HCT116 (cell line): ENCODE measurements around the gene CPNE7.
"Not testable (repeated sequence)": the region's sequence is repeated elsewhere in the genome, so short reads cannot be mapped to it uniquely, and the experiment has no call there.

ENCODE experiments used
- CEBPB ChIP-seq: IDR thresholded peaks from 2 replicates; pipeline ENCODE4 v1.6.1; 2012; ENCODE audit warnings: low read depth
- EGR1 ChIP-seq: IDR thresholded peaks from 2 replicates; pipeline ENCODE4 v1.6.1; 2012; ENCODE audit warnings: low read depth
- EZH2 ChIP-seq: fragments of 200-600 bp; sonication (generic); IDR thresholded peaks from 2 replicates; pipeline ENCODE4 v1.6.1; 2017; ENCODE audit warnings: antibody characterized with exemption, mixed run types
- EZH2phosphoT487 ChIP-seq: fragments of 200-600 bp; IDR thresholded peaks from 2 replicates; pipeline ENCODE4 v1.6.1; 2018; ENCODE audit warnings: antibody characterized with exemption, borderline replicate concordance
- POLR2A ChIP-seq: IDR thresholded peaks from 2 replicates; pipeline ENCODE4 v1.7.0; 2011; ENCODE audit warnings: borderline replicate concordance; ENCODE audit not compliant: insufficient read depth, insufficient read length; ENCODE audit errors: extremely low read depth
- POLR2AphosphoS5 ChIP-seq: IDR thresholded peaks from 2 replicates; pipeline ENCODE4 v1.6.1; 2011; ENCODE audit warnings: mild to moderate bottlenecking, low read depth, low read length, moderate library complexity
- YY1 ChIP-seq: IDR thresholded peaks from 2 replicates; pipeline ENCODE4 v1.6.1; 2011; ENCODE audit warnings: low read length, low read depth, moderate library complexity, mild to moderate bottlenecking; ENCODE audit not compliant: insufficient replicate concordance; ENCODE audit errors: extremely low read depth
- TF ChIP-seq, protein P1 (sequence below), 3 experiments: fragments of 200-600 bp in 1 of 3; sonication (generic) in 1 of 3; IDR thresholded peaks in 2 of 3; conservative IDR thresholded peaks in 1 of 3; 2 replicates each; pipeline ENCODE4 v1.5.1; 2012 to 2017; ENCODE audit warnings: low read depth in 2 of 3, low read length in 2 of 3, antibody characterized with exemption in 1 of 3, borderline replicate concordance in 1 of 3, control low read depth in 1 of 3, mild to moderate bottlenecking in 1 of 3, mixed read lengths in 1 of 3, mixed run types in 1 of 3, moderate library complexity in 1 of 3; ENCODE audit not compliant: insufficient read depth in 1 of 3
- TF ChIP-seq, protein P2 (sequence below): IDR thresholded peaks from 2 replicates; pipeline ENCODE4 v1.6.1; 2012; ENCODE audit warnings: low read depth
- TF ChIP-seq, protein P3 (sequence below): IDR thresholded peaks from 2 replicates; pipeline ENCODE4 v1.6.1; 2011; ENCODE audit warnings: mild to moderate bottlenecking, low read length, moderate library complexity; ENCODE audit not compliant: insufficient replicate concordance; ENCODE audit errors: extremely low read depth

DNA sequence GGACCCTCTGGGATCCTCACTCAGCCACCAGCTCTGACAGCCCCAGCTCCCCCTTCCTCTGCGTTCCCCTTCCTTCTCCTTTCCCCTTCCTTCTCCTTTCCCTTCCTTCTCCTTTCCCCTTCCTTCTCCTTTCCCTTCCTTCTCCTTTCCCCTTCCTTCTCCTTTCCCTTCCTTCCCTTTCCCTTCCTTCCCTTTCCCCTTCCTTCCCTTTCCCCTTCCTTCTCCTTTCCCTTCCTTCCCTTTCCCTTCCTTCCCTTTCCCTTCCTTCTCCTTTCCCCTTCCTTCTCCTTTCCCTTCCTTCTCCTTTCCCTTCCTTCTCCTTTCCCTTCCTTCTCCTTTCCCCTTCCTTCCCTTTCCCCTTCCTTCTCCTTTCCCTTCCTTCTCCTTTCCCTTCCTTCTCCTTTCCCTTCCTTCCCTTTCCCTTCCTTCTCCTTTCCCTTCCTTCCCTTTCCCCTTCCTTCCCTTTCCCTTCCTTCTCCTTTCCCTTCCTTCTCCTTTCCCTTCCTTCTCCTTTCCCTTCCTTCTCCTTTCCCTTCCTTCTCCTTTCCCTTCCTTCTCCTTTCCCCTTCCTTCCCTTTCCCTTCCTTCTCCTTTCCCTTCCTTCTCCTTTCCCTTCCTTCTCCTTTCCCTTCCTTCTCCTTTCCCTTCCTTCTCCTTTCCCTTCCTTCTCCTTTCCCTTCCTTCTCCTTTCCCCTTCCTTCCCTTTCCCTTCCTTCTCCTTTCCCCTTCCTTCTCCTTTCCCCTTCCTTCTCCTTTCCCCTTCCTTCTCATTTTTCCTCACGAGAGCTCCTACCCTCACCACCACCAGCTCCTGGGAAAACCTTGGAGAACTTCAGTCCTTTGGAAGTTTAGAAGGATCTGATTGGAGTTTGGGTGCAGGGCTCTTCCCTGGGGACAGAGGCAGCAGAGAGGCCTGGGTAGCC, 59.2 kb downstream of the CPNE7 start:
- TF ChIP-seq EZH2phosphoT487, YY1, POLR2A, POLR2AphosphoS5, CEBPB, EZH2, EGR1: not testable (repeated sequence)
- TF ChIP-seq, protein P1, sequence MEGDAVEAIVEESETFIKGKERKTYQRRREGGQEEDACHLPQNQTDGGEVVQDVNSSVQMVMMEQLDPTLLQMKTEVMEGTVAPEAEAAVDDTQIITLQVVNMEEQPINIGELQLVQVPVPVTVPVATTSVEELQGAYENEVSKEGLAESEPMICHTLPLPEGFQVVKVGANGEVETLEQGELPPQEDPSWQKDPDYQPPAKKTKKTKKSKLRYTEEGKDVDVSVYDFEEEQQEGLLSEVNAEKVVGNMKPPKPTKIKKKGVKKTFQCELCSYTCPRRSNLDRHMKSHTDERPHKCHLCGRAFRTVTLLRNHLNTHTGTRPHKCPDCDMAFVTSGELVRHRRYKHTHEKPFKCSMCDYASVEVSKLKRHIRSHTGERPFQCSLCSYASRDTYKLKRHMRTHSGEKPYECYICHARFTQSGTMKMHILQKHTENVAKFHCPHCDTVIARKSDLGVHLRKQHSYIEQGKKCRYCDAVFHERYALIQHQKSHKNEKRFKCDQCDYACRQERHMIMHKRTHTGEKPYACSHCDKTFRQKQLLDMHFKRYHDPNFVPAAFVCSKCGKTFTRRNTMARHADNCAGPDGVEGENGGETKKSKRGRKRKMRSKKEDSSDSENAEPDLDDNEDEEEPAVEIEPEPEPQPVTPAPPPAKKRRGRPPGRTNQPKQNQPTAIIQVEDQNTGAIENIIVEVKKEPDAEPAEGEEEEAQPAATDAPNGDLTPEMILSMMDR (IDR thresholded peaks at IDR 0.05 in 2 of 3, conservative IDR thresholded peaks at IDR 0.05 in 1 of 3; ENCODE audit: borderline replicate concordance in 1 of 3, insufficient read depth in 1 of 3, low read depth in 2 of 3, low read length in 2 of 3), result not testable (repeated sequence)
- TF ChIP-seq, protein P2, sequence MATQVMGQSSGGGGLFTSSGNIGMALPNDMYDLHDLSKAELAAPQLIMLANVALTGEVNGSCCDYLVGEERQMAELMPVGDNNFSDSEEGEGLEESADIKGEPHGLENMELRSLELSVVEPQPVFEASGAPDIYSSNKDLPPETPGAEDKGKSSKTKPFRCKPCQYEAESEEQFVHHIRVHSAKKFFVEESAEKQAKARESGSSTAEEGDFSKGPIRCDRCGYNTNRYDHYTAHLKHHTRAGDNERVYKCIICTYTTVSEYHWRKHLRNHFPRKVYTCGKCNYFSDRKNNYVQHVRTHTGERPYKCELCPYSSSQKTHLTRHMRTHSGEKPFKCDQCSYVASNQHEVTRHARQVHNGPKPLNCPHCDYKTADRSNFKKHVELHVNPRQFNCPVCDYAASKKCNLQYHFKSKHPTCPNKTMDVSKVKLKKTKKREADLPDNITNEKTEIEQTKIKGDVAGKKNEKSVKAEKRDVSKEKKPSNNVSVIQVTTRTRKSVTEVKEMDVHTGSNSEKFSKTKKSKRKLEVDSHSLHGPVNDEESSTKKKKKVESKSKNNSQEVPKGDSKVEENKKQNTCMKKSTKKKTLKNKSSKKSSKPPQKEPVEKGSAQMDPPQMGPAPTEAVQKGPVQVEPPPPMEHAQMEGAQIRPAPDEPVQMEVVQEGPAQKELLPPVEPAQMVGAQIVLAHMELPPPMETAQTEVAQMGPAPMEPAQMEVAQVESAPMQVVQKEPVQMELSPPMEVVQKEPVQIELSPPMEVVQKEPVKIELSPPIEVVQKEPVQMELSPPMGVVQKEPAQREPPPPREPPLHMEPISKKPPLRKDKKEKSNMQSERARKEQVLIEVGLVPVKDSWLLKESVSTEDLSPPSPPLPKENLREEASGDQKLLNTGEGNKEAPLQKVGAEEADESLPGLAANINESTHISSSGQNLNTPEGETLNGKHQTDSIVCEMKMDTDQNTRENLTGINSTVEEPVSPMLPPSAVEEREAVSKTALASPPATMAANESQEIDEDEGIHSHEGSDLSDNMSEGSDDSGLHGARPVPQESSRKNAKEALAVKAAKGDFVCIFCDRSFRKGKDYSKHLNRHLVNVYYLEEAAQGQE, result not testable (repeated sequence)
- TF ChIP-seq, protein P3, sequence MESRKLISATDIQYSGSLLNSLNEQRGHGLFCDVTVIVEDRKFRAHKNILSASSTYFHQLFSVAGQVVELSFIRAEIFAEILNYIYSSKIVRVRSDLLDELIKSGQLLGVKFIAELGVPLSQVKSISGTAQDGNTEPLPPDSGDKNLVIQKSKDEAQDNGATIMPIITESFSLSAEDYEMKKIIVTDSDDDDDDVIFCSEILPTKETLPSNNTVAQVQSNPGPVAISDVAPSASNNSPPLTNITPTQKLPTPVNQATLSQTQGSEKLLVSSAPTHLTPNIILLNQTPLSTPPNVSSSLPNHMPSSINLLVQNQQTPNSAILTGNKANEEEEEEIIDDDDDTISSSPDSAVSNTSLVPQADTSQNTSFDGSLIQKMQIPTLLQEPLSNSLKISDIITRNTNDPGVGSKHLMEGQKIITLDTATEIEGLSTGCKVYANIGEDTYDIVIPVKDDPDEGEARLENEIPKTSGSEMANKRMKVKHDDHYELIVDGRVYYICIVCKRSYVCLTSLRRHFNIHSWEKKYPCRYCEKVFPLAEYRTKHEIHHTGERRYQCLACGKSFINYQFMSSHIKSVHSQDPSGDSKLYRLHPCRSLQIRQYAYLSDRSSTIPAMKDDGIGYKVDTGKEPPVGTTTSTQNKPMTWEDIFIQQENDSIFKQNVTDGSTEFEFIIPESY, result not testable (repeated sequence)
